Suprapubic skin (tissue), 4 donors: Measurements from ENCODE around the gene HIVEP2. TPM values are rescaled to one million over a fixed set of nuclear protein-coding genes. Genes with fewer than 3 reads are reported as not detected.

Experiments used
- DNase-seq, 2 donors: peaks; one replicate each; pipeline ENCODE4 v3.0.0-alpha.2; 2019; ENCODE audit warnings: low spot score in 2 of 2
- H3K27ac ChIP-seq: fragments of 200-600 bp; sonication (generic); one replicate; pipeline ENCODE4 v1.5.1; 2019
- H3K27me3 ChIP-seq: fragments of 200-600 bp; sonication (generic); one replicate; pipeline ENCODE4 v1.5.1; 2019
- H3K36me3 ChIP-seq: fragments of 200-600 bp; sonication (generic); one replicate; pipeline ENCODE4 v1.5.1; 2019
- H3K4me1 ChIP-seq: fragments of 200-600 bp; sonication (generic); one replicate; pipeline ENCODE4 v1.5.1; 2019
- H3K4me3 ChIP-seq: fragments of 200-600 bp; sonication (generic); one replicate; pipeline ENCODE4 v1.5.1; 2019; ENCODE audit warnings: mild to moderate bottlenecking
- H3K9me3 ChIP-seq: fragments of 200-600 bp; sonication (generic); one replicate; pipeline ENCODE4 v1.5.1; 2019
- CTCF ChIP-seq, 2 donors: fragments of 200-600 bp in 1 of 2; fragments of 450-650 bp in 1 of 2; sonication (generic) in 1 of 2; IDR thresholded peaks; one replicate each; pipeline ENCODE4 v1.5.1; 2016 to 2019; ENCODE audit warnings: antibody characterized with exemption in 2 of 2, mild to moderate bottlenecking in 1 of 2, moderate library complexity in 1 of 2
- EP300 ChIP-seq: sonication (generic); formaldehyde crosslinking; IDR thresholded peaks from one replicate; pipeline ENCODE4 v1.6.1; 2017; ENCODE audit warnings: antibody characterized with exemption
- POLR2A ChIP-seq, 2 donors: fragments of 450-650 bp; IDR thresholded peaks; one replicate each; pipeline ENCODE4 v1.6.1; 2017; ENCODE audit warnings: antibody characterized with exemption in 2 of 2, mild to moderate bottlenecking in 2 of 2, moderate library complexity in 2 of 2
- POLR2AphosphoS5 ChIP-seq, 3 donors: sonication (generic); formaldehyde crosslinking; IDR thresholded peaks; one replicate each; pipeline ENCODE4 v1.6.1; 2017; ENCODE audit warnings: antibody characterized with exemption in 3 of 3
- WGBS: methylation state at CpG from one replicate; pipeline ENCODE4 v1.1.5; 2018; 5-methylcytosine and 5-hydroxymethylcytosine counted together
- total RNA-seq, 4 donors: library from RNA; depleted of rRNA; stranded (reverse); fragments of >200 nt; gene quantifications; one replicate each; pipeline ENCODE4 v1.1.0, GENCODE V29; 2016

The HIVEP2 gene
- total RNA-seq, 4 donors from 2014 or later, result 23.6 to 31.3 (median 25.6) TPM

- TF ChIP-seq POLR2A (IDR thresholded peaks at IDR 0.05) (no peak), POLR2AphosphoS5 (IDR thresholded peaks at IDR 0.05) (no peak), CTCF (IDR thresholded peaks at IDR 0.05) (no peak), EP300 (no peak)
- Histone ChIP-seq H3K27ac (no peak overlapping the region), H3K36me3 (no peaks in the 10 kb centered on the region), H3K9me3 (no peaks in the 10 kb centered on the region), H3K4me1 (peaks cover 34% of the 10 kb centered on the region), H3K4me3 (no peak overlapping the region), H3K27me3 (no peaks in the 10 kb centered on the region)
- 88% methylated on average over 6 of the region's 6 CpGs for WGBS
- no peak for DNase-seq
Measured at GRCh38 chr6:142726616-142727015, 218.4 kb downstream of the HIVEP2 start.

GRCh38 chr6:142725024-142725770 lies 219.8 kb downstream of the HIVEP2 start:
- TF ChIP-seq EP300 (no peak), POLR2AphosphoS5 (IDR thresholded peaks at IDR 0.05) (no peak), CTCF (IDR thresholded peaks at IDR 0.05) (no peak), POLR2A (IDR thresholded peaks at IDR 0.05) (no peak)
- Histone ChIP-seq H3K27ac (no peak overlapping the region), H3K27me3 (no peaks in the 10 kb centered on the region), H3K4me1 (peaks cover 30% of the 10 kb centered on the region), H3K4me3 (no peak overlapping the region), H3K36me3 (no peaks in the 10 kb centered on the region), H3K9me3 (no peaks in the 10 kb centered on the region)
- WGBS, result 55% methylated on average over 5 of the region's 5 CpGs
- no peak for DNase-seq

GRCh38 chr6:142722841-142723240 lies 222.1 kb downstream of the HIVEP2 start:
- H3K36me3 ChIP-seq, result no peaks in the 10 kb centered on the region
- TF ChIP-seq CTCF (IDR thresholded peaks at IDR 0.05), result no peak
- TF ChIP-seq EP300, result no peak
- TF ChIP-seq POLR2AphosphoS5 (IDR thresholded peaks at IDR 0.05), result no peak
- TF ChIP-seq POLR2A (IDR thresholded peaks at IDR 0.05), result no peak
- no peak for DNase-seq
- 75% methylated on average over 3 of the region's 3 CpGs for WGBS
- no peak overlapping the region for H3K27ac ChIP-seq
- H3K4me3 ChIP-seq, result no peak overlapping the region
- peaks cover 14% of the 10 kb centered on the region for H3K4me1 ChIP-seq
- H3K27me3 ChIP-seq, result no peaks in the 10 kb centered on the region
- no peaks in the 10 kb centered on the region for H3K9me3 ChIP-seq

GRCh38 chr6:142722012-142722411 lies 223.0 kb downstream of the HIVEP2 start:
- DNase-seq, result no peak
- Histone ChIP-seq H3K4me1 (peaks cover 7% of the 10 kb centered on the region), H3K27me3 (no peaks in the 10 kb centered on the region), H3K27ac (no peak overlapping the region), H3K36me3 (no peaks in the 10 kb centered on the region), H3K9me3 (no peaks in the 10 kb centered on the region), H3K4me3 (no peak overlapping the region)
- TF ChIP-seq CTCF (IDR thresholded peaks at IDR 0.05) (no peak), POLR2AphosphoS5 (IDR thresholded peaks at IDR 0.05) (no peak), POLR2A (IDR thresholded peaks at IDR 0.05) (no peak), EP300 (no peak)
- 75% methylated on average over 3 of the region's 3 CpGs for WGBS

GRCh38 chr6:142721215-142721920 lies 223.6 kb downstream of the HIVEP2 start:
- no peak for TF ChIP-seq POLR2AphosphoS5 (IDR thresholded peaks at IDR 0.05)
- no peak for TF ChIP-seq EP300
- no peak for TF ChIP-seq POLR2A (IDR thresholded peaks at IDR 0.05)
- TF ChIP-seq CTCF (IDR thresholded peaks at IDR 0.05), result no peak
- Histone ChIP-seq H3K36me3 (no peaks in the 10 kb centered on the region), H3K27ac (no peak overlapping the region), H3K4me3 (no peak overlapping the region), H3K4me1 (peaks cover 3% of the 10 kb centered on the region), H3K27me3 (no peaks in the 10 kb centered on the region), H3K9me3 (no peaks in the 10 kb centered on the region)
- no peak for DNase-seq
- WGBS, result 87% methylated on average over 5 of the region's 5 CpGs
